Measurements from ENCODE around the gene ARHGEF28. TPM values are rescaled to one million over a fixed set of nuclear protein-coding genes. Genes with fewer than 3 reads are reported as not detected.

Gene ARHGEF28
- total RNA-seq, 2 experiments from 2014 or later, result not detected

DNA sequence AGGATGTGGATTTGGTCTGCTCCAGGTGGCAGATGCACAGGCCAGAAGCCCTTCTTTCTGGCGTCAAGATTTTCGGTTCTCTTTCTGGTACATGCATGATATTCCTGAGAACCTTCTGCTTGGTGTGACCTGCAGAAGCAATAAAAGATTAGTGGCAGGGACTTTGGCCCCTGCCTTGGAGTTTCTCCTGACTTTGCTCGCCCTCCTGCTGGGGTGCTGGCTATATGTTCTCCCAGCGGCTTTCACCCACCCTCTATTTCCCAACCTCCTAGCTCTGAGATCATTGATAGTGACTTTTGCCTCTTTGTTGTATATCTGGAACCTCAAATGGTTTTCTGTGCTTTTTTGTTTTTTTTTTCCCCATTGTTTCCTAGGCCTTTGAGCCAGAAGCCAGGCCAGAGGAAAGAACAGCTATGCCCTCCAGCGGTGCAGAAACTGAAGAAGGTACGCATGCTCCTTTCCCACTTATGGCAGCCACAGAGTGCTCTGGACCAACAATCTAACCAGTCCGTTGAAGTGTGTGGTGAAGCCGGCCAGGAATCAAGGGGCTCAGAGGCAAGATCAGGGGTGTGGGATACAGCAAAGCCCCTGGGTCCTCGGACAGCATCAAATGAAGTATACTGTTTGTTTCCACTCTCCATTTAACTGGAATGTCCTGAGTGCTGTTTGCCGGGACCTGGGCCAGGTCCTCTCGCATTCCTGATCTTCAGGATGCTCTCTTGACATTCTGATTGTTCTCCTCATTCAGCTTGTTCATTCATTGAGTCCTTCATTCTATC is 154.5 kb downstream of the ARHGEF28 start:
- CTCF ChIA-PET, result no interaction called here
- Mint-ChIP-seq H3K27ac (no peak overlapping the region), H3K36me3 (no peaks in the 10 kb centered on the region), H3K4me3 (no peak overlapping the region), H3K4me1 (no peaks in the 10 kb centered on the region), H3K9me3 (ENCODE audit: low read depth) (no peaks in the 10 kb centered on the region), H3K27me3 (peaks cover 3% of the 10 kb centered on the region)
- ATAC-seq, result no peak
- DNase-seq, result no peak

DNA sequence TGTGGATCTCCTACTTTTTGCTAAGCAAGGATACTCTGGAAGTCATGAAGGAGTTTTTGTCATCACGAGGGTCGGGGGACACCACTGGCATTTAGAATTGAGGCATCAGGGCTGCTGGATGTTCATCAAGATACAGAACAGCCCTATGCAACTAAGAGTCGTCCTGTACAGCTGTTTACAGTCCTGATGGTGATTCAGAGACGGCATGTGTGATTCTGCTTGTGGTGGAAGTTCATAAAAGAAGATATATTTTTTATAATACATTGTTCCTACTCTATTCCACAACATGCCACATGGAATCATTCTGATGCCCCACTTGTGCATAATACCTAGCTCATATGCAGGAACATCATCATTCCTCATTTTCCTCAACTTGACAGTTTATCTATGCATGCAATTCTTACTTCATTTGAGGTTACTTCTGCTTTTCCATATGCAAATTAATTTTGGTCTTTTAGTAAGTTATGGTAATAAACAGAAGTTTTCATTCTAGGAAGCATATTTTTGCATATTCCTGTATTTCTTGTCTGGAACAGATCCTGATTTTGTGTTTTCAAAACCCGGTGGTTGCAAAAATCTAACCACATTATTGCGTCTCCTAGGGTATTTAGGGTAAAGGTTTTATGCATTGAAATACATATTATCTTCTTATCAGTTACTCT is 155.2 kb downstream of the ARHGEF28 start:
- CTCF ChIA-PET, result interaction anchor here (3.1 kb wide), 1 partner anchor 12 kb away, joined by 15 read pairs; no protein-coding TSS in a partner anchor

DNA sequence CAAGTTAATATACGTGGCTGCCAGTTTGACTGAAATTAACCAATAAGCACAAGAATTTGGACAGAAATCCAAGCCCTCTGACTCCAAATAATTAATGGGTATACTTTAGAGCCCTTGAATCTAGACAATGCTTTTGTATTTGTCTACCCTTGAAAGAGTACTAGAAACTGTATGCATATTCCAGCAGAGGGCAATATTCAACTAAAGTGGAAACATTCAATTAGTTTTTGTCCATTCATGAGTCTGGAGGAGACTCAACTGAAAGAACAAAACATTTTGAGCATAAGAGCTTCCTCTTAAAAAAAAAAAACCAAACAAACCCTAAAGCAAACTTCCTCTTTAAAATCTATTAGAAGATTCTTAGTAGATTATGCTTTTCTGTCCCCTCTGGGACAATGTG is 157.8 kb downstream of the ARHGEF28 start:
- H3K36me3 Mint-ChIP-seq, result no peaks in the 10 kb centered on the region
- no peak for DNase-seq
- peaks cover 8% of the 10 kb centered on the region for H3K27me3 Mint-ChIP-seq
- no peaks in the 10 kb centered on the region for H3K9me3 Mint-ChIP-seq (ENCODE audit: low read depth)
- H3K4me1 Mint-ChIP-seq, result no peaks in the 10 kb centered on the region
- H3K4me3 Mint-ChIP-seq, result no peak overlapping the region
- CTCF ChIA-PET, result interaction anchor here (3.1 kb wide), 1 partner anchor 9 kb away, joined by 15 read pairs; no protein-coding TSS in a partner anchor
- H3K27ac Mint-ChIP-seq, result no peak overlapping the region
- ATAC-seq, result no peak

More for the DNA sequence above, 155.2 kb downstream of the ARHGEF28 start:
- Mint-ChIP-seq H3K36me3 (no peaks in the 10 kb centered on the region), H3K4me1 (no peaks in the 10 kb centered on the region), H3K27me3 (peaks cover 5% of the 10 kb centered on the region), H3K27ac (no peak overlapping the region), H3K4me3 (no peak overlapping the region), H3K9me3 (ENCODE audit: low read depth) (no peaks in the 10 kb centered on the region)
- DNase-seq (no peak), ATAC-seq (no peak)

DNA sequence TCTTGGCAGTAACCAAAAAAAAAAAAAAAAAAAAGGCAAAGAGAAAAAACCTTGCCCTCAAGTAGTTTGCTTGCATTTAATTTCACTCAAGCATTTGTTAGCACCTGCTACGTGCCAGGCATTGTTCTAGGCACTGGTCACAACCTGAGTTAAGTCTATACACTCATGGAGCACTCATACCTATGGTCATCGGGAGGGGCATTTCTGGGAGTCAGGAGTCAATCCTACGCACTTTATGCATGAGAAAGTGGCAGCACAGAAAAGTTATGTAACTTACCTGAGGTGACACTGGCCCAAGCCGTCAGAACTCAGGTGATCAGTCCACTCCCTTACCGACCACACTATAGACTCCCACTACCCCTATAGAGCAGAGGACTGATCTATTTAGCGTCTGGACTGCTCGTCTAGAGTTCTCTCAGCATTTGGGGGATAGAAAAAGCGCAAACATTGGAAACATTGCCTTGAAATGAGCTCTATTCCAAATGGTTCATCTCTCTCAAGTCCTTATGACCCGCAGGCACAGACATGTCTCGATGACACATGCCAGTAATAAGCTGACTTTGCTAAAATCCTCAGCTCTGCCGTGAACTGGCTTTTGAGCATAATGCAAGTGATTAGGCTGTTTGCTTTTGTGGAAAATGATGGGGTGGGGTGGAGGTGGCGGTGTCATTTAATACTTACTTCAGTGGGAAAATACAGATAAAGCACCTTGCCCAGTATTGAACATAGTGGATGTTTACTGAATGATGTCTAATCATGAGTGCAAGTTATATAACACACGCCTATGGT is 160.2 kb downstream of the ARHGEF28 start:
- Mint-ChIP-seq H3K9me3 (ENCODE audit: low read depth) (no peaks in the 10 kb centered on the region), H3K4me1 (peaks cover 2% of the 10 kb centered on the region), H3K27me3 (peaks cover 22% of the 10 kb centered on the region), H3K4me3 (no peak overlapping the region), H3K36me3 (no peaks in the 10 kb centered on the region), H3K27ac (no peak overlapping the region)
- DNase-seq, result no peak
- CTCF ChIA-PET, result interaction anchor here (1.4 kb wide), 1 partner anchor 195 kb away, joined by 4 read pairs; no protein-coding TSS in a partner anchor
- ATAC-seq, result no peak

DNA sequence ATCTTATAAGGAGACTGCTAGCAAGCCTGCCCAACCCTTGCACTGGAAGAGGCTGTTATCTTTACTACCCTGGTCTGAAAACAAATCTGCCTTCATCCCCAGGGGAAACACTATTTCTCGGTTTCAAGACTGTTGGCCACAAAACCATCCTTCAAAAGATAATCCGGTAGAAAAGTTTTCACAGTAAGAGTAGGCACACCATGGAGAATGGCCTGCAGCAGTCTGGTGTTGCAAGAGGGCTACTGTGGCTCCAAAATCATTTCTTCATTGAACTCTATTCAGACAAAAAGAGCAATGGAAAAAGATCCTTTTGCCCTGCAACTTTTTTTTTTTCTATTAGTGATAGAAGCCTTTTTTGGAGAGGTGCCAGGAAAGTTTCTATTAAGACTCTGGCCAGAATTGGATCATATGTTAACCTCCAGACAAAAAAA is 163.9 kb downstream of the ARHGEF28 start:
- Mint-ChIP-seq H3K4me3 (no peak overlapping the region), H3K27me3 (peaks cover 40% of the 10 kb centered on the region), H3K4me1 (peaks cover 9% of the 10 kb centered on the region), H3K9me3 (ENCODE audit: low read depth) (no peaks in the 10 kb centered on the region), H3K27ac (no peak overlapping the region), H3K36me3 (no peaks in the 10 kb centered on the region)
- no peak for DNase-seq
- CTCF ChIA-PET, result interaction anchor here (7.1 kb wide), 1 partner anchor 199 kb away, joined by 92 read pairs; no protein-coding TSS in a partner anchor
- no peak for ATAC-seq

DNA sequence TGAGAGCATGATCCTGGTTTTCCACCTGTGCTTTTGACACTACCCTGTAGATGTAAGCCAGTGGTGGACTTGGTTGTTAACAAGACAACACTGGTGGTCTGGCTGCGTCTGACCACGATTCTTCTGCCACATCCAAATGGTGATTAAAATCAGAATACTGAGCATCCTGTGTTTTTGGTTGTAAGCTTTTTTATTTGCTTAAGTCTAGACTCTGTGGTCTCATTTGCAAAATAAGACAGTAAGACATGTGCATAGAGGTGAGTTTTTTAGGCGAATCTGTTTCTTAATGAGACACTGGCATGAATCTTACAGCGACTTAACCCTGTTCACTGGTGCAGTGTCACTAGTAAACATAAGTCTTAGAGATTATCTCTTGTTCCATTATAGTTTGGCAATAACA is 165.4 kb downstream of the ARHGEF28 start:
- Mint-ChIP-seq H3K4me1 (peaks cover 13% of the 10 kb centered on the region), H3K4me3 (no peak overlapping the region), H3K9me3 (ENCODE audit: low read depth) (no peaks in the 10 kb centered on the region), H3K27me3 (peaks cover 36% of the 10 kb centered on the region), H3K36me3 (no peaks in the 10 kb centered on the region), H3K27ac (no peak overlapping the region)
- CTCF ChIA-PET, result interaction anchor here (3.9 to 7.1 kb wide), 2 partner anchors 9 to 201 kb away, joined by 15 to 92 read pairs; no protein-coding TSS in a partner anchor
- DNase-seq (no peak), ATAC-seq (no peak)

DNA sequence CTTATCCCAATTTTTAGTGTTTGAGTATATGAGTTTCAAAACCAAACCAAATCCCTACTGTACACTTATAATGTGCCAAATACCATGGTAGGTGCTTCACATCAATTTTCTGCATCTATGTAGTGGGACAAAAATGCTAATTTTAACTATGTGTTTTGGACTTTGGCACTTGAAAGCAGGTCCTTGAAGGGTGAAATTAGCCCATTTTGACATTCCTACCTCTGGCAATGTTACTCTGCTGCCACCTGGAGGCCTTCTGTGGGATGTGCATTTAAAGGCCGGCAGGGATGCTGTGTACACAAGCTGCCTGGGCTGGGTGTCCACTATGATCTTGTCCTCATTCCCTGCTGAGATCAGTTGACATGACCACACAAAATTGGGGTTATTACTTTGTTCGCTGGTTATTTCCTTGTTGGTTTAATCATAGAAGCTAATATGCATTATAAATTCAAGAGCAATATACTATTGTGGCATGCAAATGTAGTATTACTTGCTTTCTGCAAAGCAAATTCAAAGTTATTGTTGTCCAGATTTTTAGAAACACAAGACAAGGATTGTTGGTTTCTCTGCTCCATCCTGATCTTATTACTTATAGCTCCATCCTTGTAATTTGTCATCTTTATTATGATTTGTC is 166.8 kb downstream of the ARHGEF28 start:
- peaks cover 41% of the 10 kb centered on the region for H3K27me3 Mint-ChIP-seq
- DNase-seq, result peak; percentile 78
- ATAC-seq, result peak; percentile 75

DNA sequence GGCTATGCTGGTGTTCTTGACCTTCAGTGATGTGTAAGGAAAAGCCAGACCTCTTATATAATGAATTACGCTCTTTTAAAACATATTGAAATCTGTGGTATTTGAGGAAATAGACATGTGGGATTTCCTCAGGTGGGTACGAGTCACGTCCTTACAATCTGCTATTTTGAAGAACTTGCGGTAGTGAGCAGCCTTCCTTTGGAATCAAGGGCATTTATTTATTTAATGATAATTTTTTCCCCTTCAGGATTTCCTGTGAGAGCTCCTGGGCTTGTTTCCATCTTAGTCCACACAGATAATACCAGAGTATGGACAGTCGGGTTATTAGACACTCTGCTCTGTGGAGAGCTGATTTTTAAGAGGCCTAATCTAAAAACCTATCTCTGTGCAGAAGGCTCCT is 167.9 kb downstream of the ARHGEF28 start:
- H3K4me1 Mint-ChIP-seq, result peaks cover 19% of the 10 kb centered on the region
- no peaks in the 10 kb centered on the region for H3K9me3 Mint-ChIP-seq (ENCODE audit: low read depth)
- no peak overlapping the region for H3K27ac Mint-ChIP-seq
- peaks cover 44% of the 10 kb centered on the region for H3K27me3 Mint-ChIP-seq
- no peak for DNase-seq
- CTCF ChIA-PET, result interaction anchor here (0.7 to 7.1 kb wide), 4 partner anchors 11 to 223 kb away, joined by 3 to 92 read pairs (median 10); no protein-coding TSS in a partner anchor
- H3K36me3 Mint-ChIP-seq, result no peaks in the 10 kb centered on the region
- ATAC-seq, result no peak
- H3K4me3 Mint-ChIP-seq, result no peak overlapping the region

More for the DNA sequence above, 166.8 kb downstream of the ARHGEF28 start:
- no peak overlapping the region for H3K4me3 Mint-ChIP-seq
- no peak overlapping the region for H3K27ac Mint-ChIP-seq
- CTCF ChIA-PET, result interaction anchor here (0.7 to 7.1 kb wide), 15 partner anchors 9 to 654 kb away, joined by 3 to 92 read pairs (median 4); no protein-coding TSS in a partner anchor
- H3K36me3 Mint-ChIP-seq, result no peaks in the 10 kb centered on the region
- peaks cover 19% of the 10 kb centered on the region for H3K4me1 Mint-ChIP-seq
- H3K9me3 Mint-ChIP-seq (ENCODE audit: low read depth), result no peaks in the 10 kb centered on the region

DNA sequence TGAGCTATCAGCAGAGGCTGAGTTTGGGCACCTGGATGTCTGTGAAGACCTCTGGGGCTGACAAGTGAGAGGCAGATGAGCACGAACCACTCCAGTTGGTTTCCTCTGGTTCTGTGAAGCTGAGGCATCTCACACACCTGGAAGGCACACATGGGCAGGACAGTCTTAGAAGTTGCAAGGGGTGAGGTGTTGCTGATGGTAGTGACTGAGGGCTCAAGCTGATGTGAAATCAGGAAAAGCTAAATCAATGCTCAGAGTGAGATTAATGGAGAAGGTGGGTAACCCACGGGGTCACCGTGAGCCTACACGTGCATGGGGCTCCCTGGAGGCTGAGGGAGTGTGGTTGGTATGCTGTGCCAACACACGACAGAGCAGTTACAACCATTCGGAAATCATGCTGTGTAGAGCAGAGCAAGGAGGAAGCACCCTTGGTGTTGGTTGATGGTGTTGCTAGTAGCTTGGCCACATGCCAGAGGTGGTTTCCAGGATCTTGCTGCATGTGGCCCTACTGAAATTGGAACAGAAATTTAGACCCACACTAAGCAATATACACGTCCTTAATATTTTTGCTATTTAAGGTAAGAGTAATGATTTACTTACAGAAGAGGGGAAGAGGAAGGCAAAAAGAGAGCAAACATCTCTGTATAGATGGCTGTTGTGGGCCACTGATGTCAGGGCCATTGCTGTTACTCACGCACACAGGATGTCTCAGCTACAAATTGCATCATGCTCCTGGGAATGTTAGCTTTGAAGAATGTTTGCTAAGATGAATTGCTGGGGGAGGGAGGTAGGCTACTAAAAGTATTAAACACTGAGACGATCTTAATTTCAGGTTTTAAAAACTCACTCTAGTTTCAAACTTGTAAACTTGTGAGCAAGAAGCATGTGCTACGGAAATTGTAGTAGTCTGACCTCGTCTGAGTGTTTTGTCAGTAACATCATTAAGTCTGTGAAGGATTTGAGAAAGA is 170.5 kb downstream of the ARHGEF28 start:
- Mint-ChIP-seq H3K27me3 (peaks cover 42% of the 10 kb centered on the region), H3K4me1 (peaks cover 15% of the 10 kb centered on the region), H3K36me3 (no peaks in the 10 kb centered on the region), H3K27ac (no peak overlapping the region), H3K4me3 (no peak overlapping the region), H3K9me3 (ENCODE audit: low read depth) (no peaks in the 10 kb centered on the region)
- DNase-seq (peak; percentile 41), ATAC-seq (no peak)
- CTCF ChIA-PET, result interaction anchor here (0.6 to 7.1 kb wide), 2 partner anchors 84 to 206 kb away, joined by 5 to 92 read pairs; no protein-coding TSS in a partner anchor

DNA sequence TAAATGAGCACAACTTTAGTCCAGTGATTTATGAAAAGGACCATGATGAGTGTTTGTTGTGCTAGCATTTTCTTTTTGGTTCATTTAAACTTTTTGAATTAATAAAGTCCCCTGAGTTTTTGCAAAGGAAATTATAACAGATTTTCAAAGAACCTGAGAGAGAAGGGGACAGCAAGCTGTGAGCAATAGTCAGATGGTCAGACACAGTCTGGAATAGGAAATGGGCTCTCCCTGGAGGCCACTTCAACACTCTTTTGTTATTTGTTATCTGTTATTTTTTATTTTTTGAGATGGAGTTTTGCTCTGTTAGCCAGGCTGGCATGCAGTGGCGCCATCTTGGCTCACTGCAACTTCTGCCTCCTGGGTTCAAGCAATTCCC is 171.1 kb downstream of the ARHGEF28 start:
- Mint-ChIP-seq H3K27me3 (peaks cover 45% of the 10 kb centered on the region), H3K4me1 (peaks cover 12% of the 10 kb centered on the region), H3K4me3 (no peak overlapping the region), H3K27ac (no peak overlapping the region), H3K36me3 (no peaks in the 10 kb centered on the region), H3K9me3 (ENCODE audit: low read depth) (no peaks in the 10 kb centered on the region)
- DNase-seq (no peak), ATAC-seq (no peak)
- CTCF ChIA-PET, result no interaction called here

DNA sequence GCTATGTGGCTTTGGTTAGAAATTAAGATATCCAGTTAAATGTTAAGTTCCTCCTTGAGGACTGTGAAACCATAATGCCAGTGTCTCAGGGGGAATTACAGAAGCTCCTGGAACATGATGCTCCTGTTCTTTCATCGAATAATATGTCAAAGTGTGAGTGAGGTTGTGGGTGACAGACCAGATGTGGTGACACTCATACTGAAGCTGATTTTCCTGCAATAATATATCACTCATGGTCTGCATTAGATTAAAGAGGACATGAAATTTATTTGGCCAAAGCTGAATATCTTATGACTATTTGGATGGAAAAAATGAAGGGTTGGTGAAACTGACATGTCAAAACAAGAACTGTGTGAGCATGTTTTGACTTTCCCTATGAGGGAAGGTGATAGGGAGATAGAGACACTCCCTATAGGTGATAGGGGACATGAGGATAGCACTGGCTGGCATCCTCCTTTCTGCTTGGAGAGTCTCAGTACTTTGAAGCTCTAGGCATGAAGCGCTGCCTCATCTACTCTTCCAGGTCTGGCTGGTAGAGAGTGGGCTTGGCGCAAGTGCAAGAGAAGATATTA is 173.5 kb downstream of the ARHGEF28 start:
- CTCF ChIA-PET, result interaction anchor here (1.1 kb wide), 1 partner anchor 209 kb away, joined by 5 read pairs; no protein-coding TSS in a partner anchor
- no peaks in the 10 kb centered on the region for H3K9me3 Mint-ChIP-seq (ENCODE audit: low read depth)
- no peaks in the 10 kb centered on the region for H3K36me3 Mint-ChIP-seq
- H3K27me3 Mint-ChIP-seq, result peaks cover 43% of the 10 kb centered on the region
- H3K27ac Mint-ChIP-seq, result no peak overlapping the region
- peaks cover 10% of the 10 kb centered on the region for H3K4me1 Mint-ChIP-seq
- no peak overlapping the region for H3K4me3 Mint-ChIP-seq
- no peak for ATAC-seq
- no peak for DNase-seq

Measured in activated CD8-positive, alpha-beta memory T cell treated with anti-CD3 and anti-CD28 coated beads, Interleukin-2, amount 10 ng/mL, durations not matched to agents 7 days and 5 days (primary cell).